PFSK-1 (cell line): ENCODE measurements around the gene CD99.

ENCODE experiments used
- FOXP2 ChIP-seq: optimal IDR thresholded peaks from 2 replicates; pipeline ENCODE3; 2011; ENCODE audit warnings: borderline replicate concordance, control low read depth, inconsistent platforms; ENCODE audit not compliant: insufficient read depth; ENCODE audit errors: extremely low read length, extremely low read depth
- POLR2AphosphoS5 ChIP-seq: IDR thresholded peaks from 2 replicates; pipeline ENCODE4 v1.6.1; 2012; ENCODE audit warnings: low read depth, mild to moderate bottlenecking, control low read depth, low read length, moderate library complexity
- SIN3A ChIP-seq: IDR thresholded peaks from 2 replicates; pipeline ENCODE4 v1.6.1; 2012; ENCODE audit warnings: mild to moderate bottlenecking, low read length, moderate library complexity, borderline replicate concordance; ENCODE audit not compliant: insufficient read depth
- TAF1 ChIP-seq: IDR thresholded peaks from 2 replicates; pipeline ENCODE4 v1.6.1; 2012; ENCODE audit warnings: low read length, control low read depth, borderline replicate concordance; ENCODE audit not compliant: insufficient read depth
- TF ChIP-seq, protein P1 (sequence below), 2 experiments: IDR thresholded peaks; 2 replicates each; pipeline versions ENCODE4 v1.6.1 to v1.8.0; 2011 to 2012; ENCODE audit warnings: low read depth in 2 of 2, low read length in 2 of 2, control low read depth in 1 of 2, inconsistent platforms in 1 of 2, mild to moderate bottlenecking in 1 of 2, moderate library complexity in 1 of 2; ENCODE audit not compliant: insufficient read depth in 1 of 2

Gene CD99

GRCh38 chrX:2647627-2648026 lies 43.5 kb upstream of the CD99 start:
- no peak for TF ChIP-seq POLR2AphosphoS5
- TF ChIP-seq TAF1, result no peak
- TF ChIP-seq, protein P1, sequence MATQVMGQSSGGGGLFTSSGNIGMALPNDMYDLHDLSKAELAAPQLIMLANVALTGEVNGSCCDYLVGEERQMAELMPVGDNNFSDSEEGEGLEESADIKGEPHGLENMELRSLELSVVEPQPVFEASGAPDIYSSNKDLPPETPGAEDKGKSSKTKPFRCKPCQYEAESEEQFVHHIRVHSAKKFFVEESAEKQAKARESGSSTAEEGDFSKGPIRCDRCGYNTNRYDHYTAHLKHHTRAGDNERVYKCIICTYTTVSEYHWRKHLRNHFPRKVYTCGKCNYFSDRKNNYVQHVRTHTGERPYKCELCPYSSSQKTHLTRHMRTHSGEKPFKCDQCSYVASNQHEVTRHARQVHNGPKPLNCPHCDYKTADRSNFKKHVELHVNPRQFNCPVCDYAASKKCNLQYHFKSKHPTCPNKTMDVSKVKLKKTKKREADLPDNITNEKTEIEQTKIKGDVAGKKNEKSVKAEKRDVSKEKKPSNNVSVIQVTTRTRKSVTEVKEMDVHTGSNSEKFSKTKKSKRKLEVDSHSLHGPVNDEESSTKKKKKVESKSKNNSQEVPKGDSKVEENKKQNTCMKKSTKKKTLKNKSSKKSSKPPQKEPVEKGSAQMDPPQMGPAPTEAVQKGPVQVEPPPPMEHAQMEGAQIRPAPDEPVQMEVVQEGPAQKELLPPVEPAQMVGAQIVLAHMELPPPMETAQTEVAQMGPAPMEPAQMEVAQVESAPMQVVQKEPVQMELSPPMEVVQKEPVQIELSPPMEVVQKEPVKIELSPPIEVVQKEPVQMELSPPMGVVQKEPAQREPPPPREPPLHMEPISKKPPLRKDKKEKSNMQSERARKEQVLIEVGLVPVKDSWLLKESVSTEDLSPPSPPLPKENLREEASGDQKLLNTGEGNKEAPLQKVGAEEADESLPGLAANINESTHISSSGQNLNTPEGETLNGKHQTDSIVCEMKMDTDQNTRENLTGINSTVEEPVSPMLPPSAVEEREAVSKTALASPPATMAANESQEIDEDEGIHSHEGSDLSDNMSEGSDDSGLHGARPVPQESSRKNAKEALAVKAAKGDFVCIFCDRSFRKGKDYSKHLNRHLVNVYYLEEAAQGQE (IDR thresholded peaks at IDR 0.05; ENCODE audit: insufficient read depth in 1 of 2, low read depth in 2 of 2, low read length in 2 of 2), result no peak
- TF ChIP-seq FOXP2, result no peak
- no peak for TF ChIP-seq SIN3A

DNA sequence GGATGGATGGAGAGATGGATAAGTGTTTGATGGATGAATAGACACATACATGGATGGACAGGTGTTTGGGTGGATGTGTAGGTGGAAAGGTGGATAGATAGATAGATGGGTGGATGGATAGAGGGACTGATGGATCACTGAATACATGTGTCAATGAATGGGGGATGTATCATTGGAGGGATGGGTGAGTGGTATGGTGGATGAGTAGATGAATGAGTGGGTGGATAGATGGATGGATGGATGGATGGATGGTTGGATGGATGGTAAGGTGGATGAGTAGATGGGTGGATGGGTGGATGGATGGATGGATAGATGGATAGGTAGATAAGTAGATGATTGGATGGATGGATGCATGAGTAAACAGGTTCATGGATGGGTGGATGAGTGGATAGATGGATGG lies 41.1 kb upstream of the CD99 start:
- no peak for TF ChIP-seq POLR2AphosphoS5
- no peak for TF ChIP-seq FOXP2
- TF ChIP-seq, protein P1 (IDR thresholded peaks at IDR 0.05; ENCODE audit: insufficient read depth in 1 of 2, low read depth in 2 of 2, low read length in 2 of 2), result no peak
- no peak for TF ChIP-seq SIN3A
- no peak for TF ChIP-seq TAF1

GRCh38 chrX:2650865-2651264 lies 40.2 kb upstream of the CD99 start:
- TF ChIP-seq TAF1, result no peak
- TF ChIP-seq POLR2AphosphoS5, result no peak
- TF ChIP-seq SIN3A, result no peak
- TF ChIP-seq, protein P1 (IDR thresholded peaks at IDR 0.05; ENCODE audit: insufficient read depth in 1 of 2, low read depth in 2 of 2, low read length in 2 of 2), result no peak
- no peak for TF ChIP-seq FOXP2

GRCh38 chrX:2652106-2652505 lies 39.0 kb upstream of the CD99 start:
- TF ChIP-seq POLR2AphosphoS5, result no peak
- TF ChIP-seq SIN3A, result no peak
- TF ChIP-seq TAF1, result no peak
- TF ChIP-seq FOXP2, result no peak
- TF ChIP-seq, protein P1 (IDR thresholded peaks at IDR 0.05; ENCODE audit: insufficient read depth in 1 of 2, low read depth in 2 of 2, low read length in 2 of 2), result no peak

GRCh38 chrX:2654436-2655340 lies 36.4 kb upstream of the CD99 start:
- TF ChIP-seq TAF1 (no peak), POLR2AphosphoS5 (no peak), SIN3A (no peak), FOXP2 (no peak)
- TF ChIP-seq, protein P1 (IDR thresholded peaks at IDR 0.05; ENCODE audit: insufficient read depth in 1 of 2, low read depth in 2 of 2, low read length in 2 of 2), result no peak
